ENCODE data around the gene CEP63.

DNA sequence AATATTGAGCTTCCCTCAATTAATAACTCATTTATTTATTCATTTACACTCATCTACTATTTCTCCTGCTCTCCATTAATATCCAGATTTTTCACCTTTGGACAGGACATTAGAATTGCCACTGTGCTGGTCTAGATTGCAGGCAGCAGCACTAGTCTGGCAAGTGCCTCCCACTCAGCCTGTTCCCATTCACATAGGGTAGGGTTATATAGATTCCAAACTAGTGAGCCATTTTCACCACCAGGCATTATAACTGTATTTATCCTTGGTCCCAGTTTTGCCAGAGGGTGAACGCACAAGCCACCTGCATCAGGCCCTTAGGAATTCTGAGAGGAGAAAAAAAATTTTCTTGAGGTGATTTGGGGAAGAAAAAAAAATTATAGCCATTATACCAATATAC is 44.5 kb upstream of the CEP63 start:
- TF ChIP-seq USF2 (IDR thresholded peaks at IDR 0.05; ENCODE audit: low read length) (no peak), EZH2 (IDR thresholded peaks at IDR 0.05; ENCODE audit: low read depth, low read length, severe bottlenecking) (no peak), CTCF (IDR thresholded peaks at IDR 0.05; ENCODE audit: control extremely low read depth in 1 of 3, insufficient read depth in 1 of 3, low read depth in 1 of 3, low read length in 3 of 3) (no peak), JUND (IDR thresholded peaks at IDR 0.05; ENCODE audit: low read length) (no peak), CEBPB (IDR thresholded peaks at IDR 0.05; ENCODE audit: low read depth, low read length) (no peak), ATF2 (IDR thresholded peaks at IDR 0.05; ENCODE audit: low read length) (no peak), KDM1A (IDR thresholded peaks at IDR 0.05; ENCODE audit: borderline replicate concordance, low read length) (no peak), ZNF274 (IDR thresholded peaks at IDR 0.05; ENCODE audit: borderline replicate concordance, extremely low read depth, low read length) (no peak), POLR2AphosphoS5 (IDR thresholded peaks at IDR 0.05; ENCODE audit: low read depth, low read length) (no peak), GABPA (IDR thresholded peaks at IDR 0.05; ENCODE audit: borderline replicate concordance, insufficient read depth, low read length) (no peak), POLR2A (IDR thresholded peaks at IDR 0.05; ENCODE audit: control extremely low read depth in 1 of 2, low read depth in 2 of 2, low read length in 2 of 2) (no peak), EP300 (IDR thresholded peaks at IDR 0.05; ENCODE audit: borderline replicate concordance in 1 of 2, low read depth in 2 of 2, low read length in 2 of 2) (no peak), NRF1 (IDR thresholded peaks at IDR 0.05; ENCODE audit: low read depth, low read length) (no peak), JUN (IDR thresholded peaks at IDR 0.05; ENCODE audit: low read depth, low read length) (no peak)

Data from H1 (cell line).